Left lung (tissue), 10 donors: ENCODE results near the gene PTPRS. TPM values are rescaled to one million over a fixed set of nuclear protein-coding genes. Genes with fewer than 3 reads are reported as not detected.

Source experiments
- ATAC-seq: fragments of 200-7000 bp; cut with Tn5 transposase; one replicate; pipeline ENCODE4 v1.9.1; 2020; ENCODE audit warnings: moderate library complexity
- DNase-seq, 4 donors: peaks; one replicate each; pipeline ENCODE4 v3.0.0-alpha.2; 2013 to 2020
- H3K27ac ChIP-seq, 2 donors: fragments of 200-600 bp; sonication (generic) in 1 of 2; one replicate each; pipeline versions ENCODE4 v1.5.0 to v1.8.0; 2020 to 2021
- H3K27me3 ChIP-seq, 2 donors: fragments of 200-600 bp; sonication (generic) in 1 of 2; one replicate each; pipeline versions ENCODE4 v1.5.0 to v1.8.0; 2020 to 2021
- H3K36me3 ChIP-seq, 2 donors: fragments of 200-600 bp; sonication (generic) in 1 of 2; one replicate each; pipeline versions ENCODE4 v1.5.0 to v1.8.0; 2020 to 2021
- H3K4me1 ChIP-seq, 2 donors: fragments of 200-600 bp; one replicate each; pipeline ENCODE4 v1.8.0; 2021
- H3K4me3 ChIP-seq, 2 donors: fragments of 200-600 bp; sonication (generic) in 1 of 2; one replicate each; pipeline versions ENCODE4 v1.5.0 to v1.8.0; 2020 to 2021; ENCODE audit warnings: mild to moderate bottlenecking in 1 of 2
- H3K9me3 ChIP-seq, 2 donors: fragments of 200-600 bp; sonication (generic) in 1 of 2; one replicate each; pipeline versions ENCODE4 v1.5.0 to v1.8.0; 2020 to 2021
- intact Hi-C, 2 donors: fragments of 100-400 bp; cut with DNase I; formaldehyde crosslinking; loops; one replicate each; pipeline versions ENCODE4 v1.11.2 to v1.14.2; 2022
- polyA plus RNA-seq, 6 donors: library from polyadenylated mRNA; unstranded; fragments of 120-200 nt; gene quantifications; one replicate each; pipeline ENCODE4 v1.2.1, GENCODE V29; 2013; ENCODE audit not compliant: insufficient read length in 6 of 6
- total RNA-seq, 2 donors: library from RNA; stranded (reverse); fragmentation: NEBNext Ultra II Directional; extraction: Animal tissue kit (Norgen Biotek cat#: 25700); gene quantifications; one replicate each; pipeline ENCODE4 v1.2.1, GENCODE V29; 2021
- TF ChIP-seq, protein P1 (sequence below), 2 donors: fragments of 200-600 bp; sonication (generic) in 1 of 2; IDR thresholded peaks; one replicate each; pipeline versions ENCODE4 v1.5.0 to v1.8.0; 2021; ENCODE audit warnings: antibody characterized with exemption in 2 of 2
- donor health status: DM: no; HTN: yes; CAD: no.
- donor health status: DM: no; HTN: no; CAD: no.

Gene PTPRS
- total and polyA plus RNA-seq, 8 donors: 61.7 to 97.9 (median 75.3) TPM

DNA sequence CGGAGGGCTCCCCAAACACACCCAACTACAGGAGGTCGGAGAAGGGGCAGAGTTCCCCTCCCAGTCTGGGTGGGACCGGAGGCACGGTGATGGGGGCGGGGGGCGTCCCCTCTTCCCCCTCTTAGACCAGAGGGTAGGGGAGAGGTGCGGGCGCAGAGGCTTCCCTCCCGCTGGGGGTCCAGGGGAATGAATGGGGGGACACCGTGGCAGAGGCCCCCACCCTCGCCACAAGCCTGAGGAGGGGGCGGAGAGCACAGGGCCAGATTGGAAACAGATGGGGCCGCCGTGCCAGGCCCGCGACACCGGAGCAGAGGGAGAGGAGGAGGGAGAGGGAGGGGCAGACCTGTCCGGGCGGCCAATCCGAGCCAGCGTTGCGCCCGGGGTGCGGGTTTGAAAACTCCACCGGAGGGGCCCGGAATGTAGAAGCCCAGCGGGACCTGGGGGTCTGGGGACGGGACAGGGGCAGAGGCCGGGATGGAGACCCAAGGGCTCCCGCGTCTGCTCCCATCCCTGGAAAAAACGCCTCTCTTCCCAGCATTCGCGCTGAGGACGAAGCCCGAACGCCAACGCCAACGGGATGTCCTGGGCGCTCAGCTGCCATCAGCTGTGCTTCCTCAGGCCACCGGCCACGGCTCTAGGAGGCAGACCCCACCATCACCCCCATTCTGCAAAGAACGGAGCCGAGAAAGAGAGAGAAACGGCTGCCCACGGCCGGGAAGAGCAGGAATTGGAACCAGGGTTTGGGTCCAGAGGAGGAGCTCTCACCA is 46.8 kb downstream of the PTPRS start:
- DNase-seq (peak in 1 of 4 donors; percentile 50), ATAC-seq (peak; percentile 70)
- peak overlapping the region; percentile 55 to 60 for H3K4me3 ChIP-seq
- TF ChIP-seq, protein P1, sequence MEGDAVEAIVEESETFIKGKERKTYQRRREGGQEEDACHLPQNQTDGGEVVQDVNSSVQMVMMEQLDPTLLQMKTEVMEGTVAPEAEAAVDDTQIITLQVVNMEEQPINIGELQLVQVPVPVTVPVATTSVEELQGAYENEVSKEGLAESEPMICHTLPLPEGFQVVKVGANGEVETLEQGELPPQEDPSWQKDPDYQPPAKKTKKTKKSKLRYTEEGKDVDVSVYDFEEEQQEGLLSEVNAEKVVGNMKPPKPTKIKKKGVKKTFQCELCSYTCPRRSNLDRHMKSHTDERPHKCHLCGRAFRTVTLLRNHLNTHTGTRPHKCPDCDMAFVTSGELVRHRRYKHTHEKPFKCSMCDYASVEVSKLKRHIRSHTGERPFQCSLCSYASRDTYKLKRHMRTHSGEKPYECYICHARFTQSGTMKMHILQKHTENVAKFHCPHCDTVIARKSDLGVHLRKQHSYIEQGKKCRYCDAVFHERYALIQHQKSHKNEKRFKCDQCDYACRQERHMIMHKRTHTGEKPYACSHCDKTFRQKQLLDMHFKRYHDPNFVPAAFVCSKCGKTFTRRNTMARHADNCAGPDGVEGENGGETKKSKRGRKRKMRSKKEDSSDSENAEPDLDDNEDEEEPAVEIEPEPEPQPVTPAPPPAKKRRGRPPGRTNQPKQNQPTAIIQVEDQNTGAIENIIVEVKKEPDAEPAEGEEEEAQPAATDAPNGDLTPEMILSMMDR (IDR thresholded peaks at IDR 0.05): no peak
- no peak overlapping the region for H3K27ac ChIP-seq
- H3K9me3 ChIP-seq: no peaks in the 10 kb centered on the region
- intact Hi-C loops: no loop called here
- peaks cover 0 to 68% of the 10 kb centered on the region in 2 donors for H3K27me3 ChIP-seq
- H3K36me3 ChIP-seq: no peaks in the 10 kb centered on the region
- peaks cover 5 to 18% of the 10 kb centered on the region in 2 donors for H3K4me1 ChIP-seq

GRCh38 chr19:5292822-5293611 is 47.6 kb downstream of the PTPRS start:
- Histone ChIP-seq H3K9me3 (no peaks in the 10 kb centered on the region), H3K27me3 (peaks cover 0 to 74% of the 10 kb centered on the region in 2 donors), H3K36me3 (no peaks in the 10 kb centered on the region), H3K4me3 (peak overlapping the region; percentile 55 to 60), H3K27ac (peak overlapping the region; percentile 50 to 53), H3K4me1 (peaks cover 5 to 18% of the 10 kb centered on the region in 2 donors)
- intact Hi-C loops: no loop called here
- TF ChIP-seq, protein P1 (IDR thresholded peaks at IDR 0.05): no peak
- ATAC-seq (peak; percentile 95), DNase-seq (peak; percentile 44 to 81 (median 75))

DNA sequence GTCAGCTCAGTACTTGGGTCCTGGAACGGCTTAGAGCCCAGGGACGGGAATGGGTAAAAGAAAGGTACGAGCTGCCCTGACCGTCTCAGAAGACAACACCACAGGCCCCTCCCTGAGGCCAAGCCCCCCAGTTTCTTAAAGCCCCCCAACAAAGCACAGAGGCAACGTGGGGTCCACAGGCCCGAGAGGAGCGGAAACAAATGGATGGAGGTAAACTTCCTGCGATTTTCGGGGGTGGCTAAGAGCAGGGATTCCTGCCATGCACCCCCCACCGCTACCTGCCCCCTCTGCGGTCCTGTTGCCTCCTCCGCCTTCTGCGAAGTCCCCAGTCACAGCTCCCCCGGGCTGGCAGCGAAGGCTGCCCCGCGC is 48.2 kb downstream of the PTPRS start:
- Histone ChIP-seq H3K36me3 (no peaks in the 10 kb centered on the region), H3K4me1 (peaks cover 5 to 18% of the 10 kb centered on the region in 2 donors), H3K27me3 (peaks cover 0 to 75% of the 10 kb centered on the region in 2 donors), H3K4me3 (peak overlapping the region; percentile 55 to 60), H3K27ac (no peak overlapping the region), H3K9me3 (no peaks in the 10 kb centered on the region)
- TF ChIP-seq, protein P1 (IDR thresholded peaks at IDR 0.05): no peak
- intact Hi-C loops: no loop called here
- ATAC-seq (no peak), DNase-seq (no peak)

DNA sequence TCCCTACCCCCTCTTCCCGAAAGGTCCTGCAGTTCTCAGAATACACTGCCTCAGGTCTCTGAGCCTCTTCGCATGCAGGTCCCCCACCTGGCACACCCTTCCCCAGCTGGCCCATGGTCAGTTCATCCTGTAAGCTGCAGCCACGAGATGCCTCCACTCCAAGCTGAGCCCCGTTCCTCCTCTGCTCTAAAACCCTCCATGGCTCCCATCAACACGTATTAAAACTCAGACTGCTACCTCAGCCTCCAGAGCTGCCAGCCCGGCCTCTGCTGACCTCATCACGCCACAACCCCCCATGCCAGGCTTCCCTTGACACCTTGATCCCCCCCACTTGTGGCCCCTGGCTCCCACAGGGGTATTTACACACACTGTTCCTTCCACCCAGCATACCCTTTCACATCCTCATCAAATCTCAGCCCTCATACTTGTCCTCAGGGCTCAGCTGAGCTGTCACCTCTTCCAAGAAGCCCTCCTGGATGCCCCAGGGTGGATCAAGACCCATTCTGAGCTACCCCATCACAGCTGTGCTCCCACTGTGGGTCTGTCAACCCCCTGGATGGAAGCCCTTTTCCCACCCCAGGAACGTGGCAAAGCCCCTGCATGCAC is 48.9 kb downstream of the PTPRS start:
- intact Hi-C loops: no loop called here
- H3K27me3 ChIP-seq: peaks cover 0 to 82% of the 10 kb centered on the region in 2 donors
- H3K27ac ChIP-seq: no peak overlapping the region
- H3K36me3 ChIP-seq: no peaks in the 10 kb centered on the region
- no peak for DNase-seq
- H3K4me3 ChIP-seq: peak overlapping the region; percentile 55 to 60
- TF ChIP-seq, protein P1 (IDR thresholded peaks at IDR 0.05): no peak
- H3K4me1 ChIP-seq: peaks cover 5 to 18% of the 10 kb centered on the region in 2 donors
- no peak for ATAC-seq
- H3K9me3 ChIP-seq: no peaks in the 10 kb centered on the region

Other genes with a start within 250 kb of the PTPRS start
- gene ZNRF4, start 114.6 kb upstream of the PTPRS start, total RNA-seq: not detected
- not detected for gene ZNRF4, start 114.6 kb upstream of the PTPRS start, polyA plus RNA-seq
- gene TINCR, start 227.1 kb upstream of the PTPRS start, total RNA-seq: under 1 TPM; 0.76 TPM
- under 1 TPM; 0.24 to 0.69 (median 0.55) TPM for gene TINCR, start 227.1 kb upstream of the PTPRS start, polyA plus RNA-seq